ENCODE data around the gene HDAC9.

HDAC9 gene

GRCh38 chr7:18647582-18647981, 152.0 kb downstream of the HDAC9 start:
- Histone ChIP-seq H3K9ac (ENCODE audit: low read length) (no peak overlapping the region), H3K4me1 (ENCODE audit: control insufficient read depth, insufficient read depth, low read length) (peaks cover 9% of the 10 kb centered on the region), H3K4me3 (ENCODE audit: low read length) (no peak overlapping the region), H3K9me3 (ENCODE audit: control insufficient read depth, low read length) (no peaks in the 10 kb centered on the region), H3K36me3 (ENCODE audit: control insufficient read depth, insufficient read depth, low read length, severe bottlenecking) (peaks cover 14% of the 10 kb centered on the region), H3K27me3 (replicated peaks; ENCODE audit: control insufficient read depth, insufficient read depth, low read length) (no peaks in the 10 kb centered on the region)
- DNase-seq (ENCODE audit: low read depth), result no peak

DNA sequence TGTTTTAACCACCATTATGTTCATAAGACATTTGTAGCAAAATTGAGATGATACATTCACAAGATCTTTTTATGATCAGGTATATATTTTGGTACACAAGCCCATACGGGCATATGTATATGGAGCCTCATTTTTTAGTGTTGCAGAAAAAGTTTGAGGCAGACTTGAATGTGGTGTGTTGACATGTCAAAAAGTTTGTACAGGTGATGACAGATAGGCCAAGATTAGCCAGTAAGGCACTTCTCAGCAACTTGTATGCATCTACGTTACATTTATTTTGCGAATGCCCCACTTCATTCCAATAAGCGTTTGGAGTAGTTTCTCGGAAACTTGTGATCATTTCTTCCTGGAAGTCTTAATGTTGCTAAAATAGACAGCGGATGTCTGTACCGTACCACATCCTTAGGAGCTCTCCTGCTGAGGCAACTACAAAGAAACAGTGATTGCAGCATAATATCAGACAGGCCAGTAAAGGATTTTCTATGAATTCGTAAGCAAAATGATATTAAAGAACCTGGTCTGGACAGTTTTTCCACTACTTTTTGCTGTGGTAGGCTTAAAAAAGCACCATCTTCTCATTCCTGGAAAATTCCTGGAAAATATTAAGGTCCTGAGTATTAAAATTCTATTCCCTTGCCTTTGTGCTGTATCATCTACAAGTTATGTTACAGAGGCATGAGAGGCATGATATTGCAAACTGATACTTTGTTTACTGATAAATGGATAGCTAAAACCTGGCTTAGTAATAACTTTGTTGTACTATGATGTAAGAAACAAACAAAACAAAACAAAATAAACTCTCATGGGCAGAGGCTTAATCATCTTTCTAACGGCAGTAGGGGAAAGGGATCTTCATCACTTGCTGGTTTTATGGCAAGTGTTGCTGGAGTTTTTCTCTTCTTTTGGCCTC, 153.6 kb downstream of the HDAC9 start:
- Histone ChIP-seq H3K4me1 (ENCODE audit: control insufficient read depth, insufficient read depth, low read length) (no peaks in the 10 kb centered on the region), H3K36me3 (ENCODE audit: control insufficient read depth, insufficient read depth, low read length, severe bottlenecking) (peaks cover 14% of the 10 kb centered on the region), H3K9me3 (ENCODE audit: control insufficient read depth, low read length) (no peaks in the 10 kb centered on the region), H3K9ac (ENCODE audit: low read length) (no peak overlapping the region), H3K4me3 (ENCODE audit: low read length) (no peak overlapping the region), H3K27me3 (replicated peaks; ENCODE audit: control insufficient read depth, insufficient read depth, low read length) (no peaks in the 10 kb centered on the region)
- peak; percentile 47 for DNase-seq (ENCODE audit: low read depth)

- peaks cover 7% of the 10 kb centered on the region for H3K36me3 ChIP-seq (ENCODE audit: control insufficient read depth, insufficient read depth, low read length, severe bottlenecking)
- H3K4me3 ChIP-seq (ENCODE audit: low read length), result no peak overlapping the region
- peaks cover 23% of the 10 kb centered on the region for H3K4me1 ChIP-seq (ENCODE audit: control insufficient read depth, insufficient read depth, low read length)
- H3K9ac ChIP-seq (ENCODE audit: low read length), result no peak overlapping the region
- no peaks in the 10 kb centered on the region for H3K9me3 ChIP-seq (ENCODE audit: control insufficient read depth, low read length)
- peak; percentile 30 for DNase-seq (ENCODE audit: low read depth)
- H3K27me3 ChIP-seq (replicated peaks; ENCODE audit: control insufficient read depth, insufficient read depth, low read length), result no peaks in the 10 kb centered on the region
These were observed 158.0 kb downstream of the HDAC9 start for GRCh38 chr7:18653381-18654155.

DNA sequence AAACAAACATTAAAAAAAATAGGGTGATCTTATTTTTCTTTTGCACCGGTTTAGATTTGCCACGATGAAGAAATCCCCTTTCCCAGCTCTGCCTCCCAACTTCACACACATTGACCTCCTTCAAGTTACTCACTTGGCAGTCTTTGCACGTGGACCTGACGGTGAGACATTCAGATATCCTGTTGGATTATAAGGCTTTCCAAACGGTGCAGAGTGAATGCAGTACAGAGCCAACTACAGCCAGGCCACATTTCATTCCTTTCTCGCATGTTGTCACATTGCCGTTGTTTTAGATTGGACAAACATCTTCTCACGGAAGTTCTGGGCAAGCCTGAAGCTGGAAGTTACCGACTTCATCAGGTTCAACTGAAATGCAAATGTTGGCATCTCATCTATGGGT, 159.2 kb downstream of the HDAC9 start:
- no peak for DNase-seq (ENCODE audit: low read depth)
- Histone ChIP-seq H3K4me1 (ENCODE audit: control insufficient read depth, insufficient read depth, low read length) (peaks cover 23% of the 10 kb centered on the region), H3K9ac (ENCODE audit: low read length) (no peak overlapping the region), H3K27me3 (replicated peaks; ENCODE audit: control insufficient read depth, insufficient read depth, low read length) (no peaks in the 10 kb centered on the region), H3K9me3 (ENCODE audit: control insufficient read depth, low read length) (no peaks in the 10 kb centered on the region), H3K36me3 (ENCODE audit: control insufficient read depth, insufficient read depth, low read length, severe bottlenecking) (peaks cover 3% of the 10 kb centered on the region), H3K4me3 (ENCODE audit: low read length) (no peak overlapping the region)

GRCh38 chr7:18655506-18655905, 160.0 kb downstream of the HDAC9 start:
- H3K36me3 ChIP-seq (ENCODE audit: control insufficient read depth, insufficient read depth, low read length, severe bottlenecking), result peaks cover 3% of the 10 kb centered on the region

GRCh38 chr7:18655912-18656311, 160.4 kb downstream of the HDAC9 start:
- DNase-seq (ENCODE audit: low read depth), result no peak
- Histone ChIP-seq H3K4me3 (ENCODE audit: low read length) (peak overlapping the region; percentile 9), H3K4me1 (ENCODE audit: control insufficient read depth, insufficient read depth, low read length) (peaks cover 23% of the 10 kb centered on the region), H3K9me3 (ENCODE audit: control insufficient read depth, low read length) (no peaks in the 10 kb centered on the region), H3K27me3 (replicated peaks; ENCODE audit: control insufficient read depth, insufficient read depth, low read length) (no peaks in the 10 kb centered on the region), H3K36me3 (ENCODE audit: control insufficient read depth, insufficient read depth, low read length, severe bottlenecking) (no peaks in the 10 kb centered on the region), H3K9ac (ENCODE audit: low read length) (no peak overlapping the region)

More at GRCh38 chr7:18655506-18655905, 160.0 kb downstream of the HDAC9 start:
- Histone ChIP-seq H3K9ac (ENCODE audit: low read length) (no peak overlapping the region), H3K4me1 (ENCODE audit: control insufficient read depth, insufficient read depth, low read length) (peaks cover 23% of the 10 kb centered on the region), H3K4me3 (ENCODE audit: low read length) (no peak overlapping the region), H3K27me3 (replicated peaks; ENCODE audit: control insufficient read depth, insufficient read depth, low read length) (no peaks in the 10 kb centered on the region), H3K9me3 (ENCODE audit: control insufficient read depth, low read length) (no peaks in the 10 kb centered on the region)
- DNase-seq (ENCODE audit: low read depth), result no peak

- Histone ChIP-seq H3K4me1 (ENCODE audit: control insufficient read depth, insufficient read depth, low read length) (peaks cover 23% of the 10 kb centered on the region), H3K9me3 (ENCODE audit: control insufficient read depth, low read length) (no peaks in the 10 kb centered on the region), H3K36me3 (ENCODE audit: control insufficient read depth, insufficient read depth, low read length, severe bottlenecking) (no peaks in the 10 kb centered on the region), H3K9ac (ENCODE audit: low read length) (no peak overlapping the region), H3K4me3 (ENCODE audit: low read length) (peak overlapping the region; percentile 9), H3K27me3 (replicated peaks; ENCODE audit: control insufficient read depth, insufficient read depth, low read length) (no peaks in the 10 kb centered on the region)
- DNase-seq (ENCODE audit: low read depth), result no peak
These were observed 160.8 kb downstream of the HDAC9 start for GRCh38 chr7:18656362-18656761.

- DNase-seq (ENCODE audit: low read depth), result no peak
- Histone ChIP-seq H3K9ac (ENCODE audit: low read length) (no peak overlapping the region), H3K4me1 (ENCODE audit: control insufficient read depth, insufficient read depth, low read length) (peaks cover 23% of the 10 kb centered on the region)
These were observed 164.2 kb downstream of the HDAC9 start for GRCh38 chr7:18659746-18660145.

GRCh38 chr7:18663321-18663720, 167.8 kb downstream of the HDAC9 start:
- no peak for DNase-seq (ENCODE audit: low read depth)
- Histone ChIP-seq H3K9me3 (ENCODE audit: control insufficient read depth, low read length) (no peaks in the 10 kb centered on the region), H3K4me1 (ENCODE audit: control insufficient read depth, insufficient read depth, low read length) (peaks cover 9% of the 10 kb centered on the region), H3K4me3 (ENCODE audit: low read length) (no peak overlapping the region), H3K9ac (ENCODE audit: low read length) (no peak overlapping the region), H3K27me3 (replicated peaks; ENCODE audit: control insufficient read depth, insufficient read depth, low read length) (no peaks in the 10 kb centered on the region), H3K36me3 (ENCODE audit: control insufficient read depth, insufficient read depth, low read length, severe bottlenecking) (no peaks in the 10 kb centered on the region)

More at GRCh38 chr7:18659746-18660145, 164.2 kb downstream of the HDAC9 start:
- Histone ChIP-seq H3K4me3 (ENCODE audit: low read length) (no peak overlapping the region), H3K36me3 (ENCODE audit: control insufficient read depth, insufficient read depth, low read length, severe bottlenecking) (no peaks in the 10 kb centered on the region), H3K9me3 (ENCODE audit: control insufficient read depth, low read length) (no peaks in the 10 kb centered on the region), H3K27me3 (replicated peaks; ENCODE audit: control insufficient read depth, insufficient read depth, low read length) (no peaks in the 10 kb centered on the region)

DNA sequence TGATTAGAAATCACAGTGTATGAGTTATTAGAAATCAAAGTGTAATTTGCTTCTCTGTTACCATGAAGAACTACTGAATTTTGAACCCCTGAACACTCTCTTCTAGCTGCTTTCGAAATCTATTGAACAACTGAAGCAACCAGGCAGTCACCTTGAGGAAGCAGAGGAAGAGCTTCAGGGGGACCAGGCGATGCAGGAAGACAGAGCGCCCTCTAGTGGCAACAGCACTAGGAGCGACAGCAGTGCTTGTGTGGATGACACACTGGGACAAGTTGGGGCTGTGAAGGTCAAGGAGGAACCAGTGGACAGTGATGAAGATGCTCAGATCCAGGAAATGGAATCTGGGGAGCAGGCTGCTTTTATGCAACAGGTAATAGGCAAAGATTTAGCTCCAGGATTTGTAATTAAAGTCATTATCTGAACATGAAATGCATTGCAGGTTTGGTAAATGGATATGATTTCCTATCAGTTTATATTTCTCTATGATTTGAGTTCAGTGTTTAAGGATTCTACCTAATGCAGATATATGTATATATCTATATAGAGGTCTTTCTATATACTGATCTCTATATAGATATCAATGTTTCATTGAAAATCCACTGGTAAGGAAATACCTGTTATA, 170.7 kb downstream of the HDAC9 start:
- no peak overlapping the region for H3K9ac ChIP-seq (ENCODE audit: low read length)
- no peak overlapping the region for H3K4me3 ChIP-seq (ENCODE audit: low read length)
- no peaks in the 10 kb centered on the region for H3K9me3 ChIP-seq (ENCODE audit: control insufficient read depth, low read length)
- H3K36me3 ChIP-seq (ENCODE audit: control insufficient read depth, insufficient read depth, low read length, severe bottlenecking), result no peaks in the 10 kb centered on the region
- H3K4me1 ChIP-seq (ENCODE audit: control insufficient read depth, insufficient read depth, low read length), result peaks cover 9% of the 10 kb centered on the region
- peak; percentile 93 for DNase-seq (ENCODE audit: low read depth)
- H3K27me3 ChIP-seq (replicated peaks; ENCODE audit: control insufficient read depth, insufficient read depth, low read length), result no peaks in the 10 kb centered on the region

GRCh38 chr7:18667466-18667865, 171.9 kb downstream of the HDAC9 start:
- Histone ChIP-seq H3K4me3 (ENCODE audit: low read length) (no peak overlapping the region), H3K9ac (ENCODE audit: low read length) (peak overlapping the region; percentile 35), H3K27me3 (replicated peaks; ENCODE audit: control insufficient read depth, insufficient read depth, low read length) (no peaks in the 10 kb centered on the region), H3K36me3 (ENCODE audit: control insufficient read depth, insufficient read depth, low read length, severe bottlenecking) (no peaks in the 10 kb centered on the region), H3K4me1 (ENCODE audit: control insufficient read depth, insufficient read depth, low read length) (peaks cover 9% of the 10 kb centered on the region), H3K9me3 (ENCODE audit: control insufficient read depth, low read length) (no peaks in the 10 kb centered on the region)
- DNase-seq (ENCODE audit: low read depth), result peak; percentile 70
